Thyroid gland (tissue), 4 donors: ENCODE results near the gene KRAS.

ENCODE experiments used
- CTCF ChIP-seq, 6 experiments: fragments of 200-600 bp in 3 of 6; fragments of 450-650 bp in 3 of 6; sonication (generic) in 3 of 6; IDR thresholded peaks; one replicate each; pipeline ENCODE4 v1.5.1; 2016 to 2019; ENCODE audit warnings: antibody characterized with exemption in 6 of 6, mild to moderate bottlenecking in 2 of 6, inconsistent platforms in 1 of 6, moderate library complexity in 1 of 6
- POLR2A ChIP-seq, 2 donors: fragments of 450-650 bp; IDR thresholded peaks; one replicate each; pipeline ENCODE4 v1.6.1; 2017; ENCODE audit warnings: antibody characterized with exemption in 2 of 2, mild to moderate bottlenecking in 2 of 2, moderate library complexity in 1 of 2

- TF ChIP-seq CTCF (IDR thresholded peaks at IDR 0.05) (no peak), POLR2A (IDR thresholded peaks at IDR 0.05) (no peak)
Measured at GRCh38 chr12:25194214-25194613, 56.5 kb downstream of the KRAS start.
